Uterus (tissue), 4 donors: ENCODE measurements around the gene TRDMT1. TPM values are rescaled to one million over a fixed set of nuclear protein-coding genes. Genes with fewer than 3 reads are reported as not detected.

Source experiments
- DNase-seq, 2 donors: peaks; one replicate each; pipeline ENCODE4 v3.0.0-alpha.2; 2019 to 2020
- H3K27ac ChIP-seq, 2 donors: fragments of 200-600 bp; sonication (generic); 1 replicate in 1 of 2; 2 replicates in 1 of 2; pipeline ENCODE4 v1.5.1; 2016 to 2018
- H3K27me3 ChIP-seq, 2 donors: fragments of 200-600 bp; sonication (generic); one replicate each; pipeline ENCODE4 v1.5.1; 2018 to 2019; ENCODE audit warnings: control low read depth in 1 of 2
- H3K36me3 ChIP-seq, 2 donors: fragments of 200-600 bp; sonication (generic); one replicate each; pipeline ENCODE4 v1.5.1; 2019; ENCODE audit warnings: control low read depth in 1 of 2
- H3K4me1 ChIP-seq, 2 donors: fragments of 200-600 bp; sonication (generic); one replicate each; pipeline ENCODE4 v1.5.1; 2018 to 2019; ENCODE audit warnings: control low read depth in 1 of 2
- H3K4me3 ChIP-seq, 2 donors: fragments of 200-600 bp; sonication (generic); 1 replicate in 1 of 2; 2 replicates in 1 of 2; pipeline ENCODE4 v1.5.1; 2018 to 2019; ENCODE audit warnings: mild to moderate bottlenecking in 1 of 2
- H3K9me3 ChIP-seq, 2 donors: fragments of 200-600 bp; sonication (generic); one replicate each; pipeline ENCODE4 v1.5.1; 2019; ENCODE audit warnings: control low read depth in 1 of 2
- CTCF ChIP-seq, 4 experiments: fragments of 200-600 bp in 2 of 4; fragments of 450-650 bp in 2 of 4; sonication (generic) in 2 of 4; IDR thresholded peaks; one replicate each; pipeline ENCODE4 v1.5.1; 2016 to 2019; ENCODE audit warnings: antibody characterized with exemption in 4 of 4, mild to moderate bottlenecking in 2 of 4, moderate library complexity in 1 of 4
- POLR2A ChIP-seq, 2 donors: fragments of 450-650 bp; IDR thresholded peaks; one replicate each; pipeline ENCODE4 v1.6.1; 2016; ENCODE audit warnings: antibody characterized with exemption in 2 of 2, mild to moderate bottlenecking in 1 of 2, moderate library complexity in 1 of 2
- intact Hi-C: fragments of 100-400 bp; cut with DNase I; formaldehyde crosslinking; loops from one replicate; pipeline ENCODE4 v1.15.1; 2023; ENCODE audit warnings: low total_unique reads
- small RNA-seq: library from RNA; depleted of rRNA; stranded (forward); fragments of <200 nt; gene quantifications from one replicate; pipeline ENCODE3, GENCODE V24; 2016
- total RNA-seq, 4 donors: library from RNA; depleted of rRNA in 3 of 4; stranded (reverse); fragments of >200 nt in 3 of 4; gene quantifications; one replicate each; pipeline versions ENCODE4 v1.1.0 to v1.2.4, GENCODE V29; 2014 to 2023
- donor health status: DM: yes; HTN: yes; CAD: no.

TRDMT1 gene
- total RNA-seq, 4 donors from 2014 or later: 2.6 to 25.4 (median 14.8) TPM

GRCh38 chr10:17106991-17107390 is 94.5 kb downstream of the TRDMT1 start:
- H3K4me3 ChIP-seq: no peak overlapping the region
- H3K9me3 ChIP-seq: no peaks in the 10 kb centered on the region
- DNase-seq: no peak
- intact Hi-C loops: no loop called here
- H3K27ac ChIP-seq: no peak overlapping the region
- TF ChIP-seq POLR2A (IDR thresholded peaks at IDR 0.05) (no peak), CTCF (IDR thresholded peaks at IDR 0.05) (no peak)
- H3K4me1 ChIP-seq: no peaks in the 10 kb centered on the region
- H3K36me3 ChIP-seq: no peaks in the 10 kb centered on the region
- H3K27me3 ChIP-seq: no peaks in the 10 kb centered on the region

GRCh38 chr10:17101910-17102266 is 99.6 kb downstream of the TRDMT1 start:
- no peaks in the 10 kb centered on the region for H3K9me3 ChIP-seq
- no peaks in the 10 kb centered on the region for H3K4me1 ChIP-seq
- no peaks in the 10 kb centered on the region for H3K27me3 ChIP-seq
- H3K4me3 ChIP-seq: no peak overlapping the region
- DNase-seq: no peak
- intact Hi-C loops: no loop called here
- TF ChIP-seq CTCF (IDR thresholded peaks at IDR 0.05) (no peak), POLR2A (IDR thresholded peaks at IDR 0.05) (no peak)
- no peaks in the 10 kb centered on the region for H3K36me3 ChIP-seq
- peak overlapping the region in 1 of 2 donors; percentile 18 for H3K27ac ChIP-seq

DNA sequence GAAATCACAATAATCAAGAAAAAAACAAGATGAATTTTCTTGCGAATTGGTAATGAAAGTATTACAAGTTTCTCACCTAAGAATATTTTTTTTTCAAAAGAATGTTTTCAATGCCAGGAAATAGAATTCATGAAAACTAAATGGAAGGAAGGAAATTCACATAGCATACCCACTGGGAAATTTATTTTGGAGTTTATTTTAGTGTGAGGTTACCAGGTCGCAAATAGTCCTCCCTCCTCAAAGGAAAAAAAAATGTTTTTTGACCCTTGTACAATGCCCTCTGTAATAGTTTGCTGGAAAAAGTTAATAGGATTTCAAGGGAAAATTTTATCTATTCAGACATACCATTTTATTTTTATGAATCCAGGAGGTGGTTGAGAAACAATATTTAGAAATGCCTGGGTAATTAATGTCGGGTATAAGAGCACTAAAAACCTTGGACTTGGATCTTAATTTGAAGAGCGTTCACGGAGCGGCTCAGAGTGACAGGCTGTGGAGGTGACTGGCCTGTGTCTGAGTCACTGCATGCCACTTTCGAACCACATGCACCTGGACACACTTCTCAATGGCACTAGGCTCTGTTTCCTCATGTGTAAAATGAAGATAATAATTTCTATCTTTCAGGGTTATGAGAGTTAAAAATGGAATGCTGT is 100.1 kb downstream of the TRDMT1 start:
- DNase-seq: no peak
- Histone ChIP-seq H3K9me3 (no peaks in the 10 kb centered on the region), H3K27ac (peak overlapping the region in 1 of 2 donors; percentile 18), H3K4me3 (no peak overlapping the region), H3K27me3 (no peaks in the 10 kb centered on the region), H3K4me1 (no peaks in the 10 kb centered on the region), H3K36me3 (no peaks in the 10 kb centered on the region)
- intact Hi-C loops: no loop called here
- TF ChIP-seq CTCF (IDR thresholded peaks at IDR 0.05) (no peak), POLR2A (IDR thresholded peaks at IDR 0.05) (no peak)

- H3K9me3 ChIP-seq: no peaks in the 10 kb centered on the region
- intact Hi-C loops: no loop called here
- TF ChIP-seq CTCF (IDR thresholded peaks at IDR 0.05) (no peak), POLR2A (IDR thresholded peaks at IDR 0.05) (no peak)
- H3K36me3 ChIP-seq: no peaks in the 10 kb centered on the region
- H3K4me1 ChIP-seq: no peaks in the 10 kb centered on the region
- no peak for DNase-seq
- no peak overlapping the region for H3K4me3 ChIP-seq
- no peaks in the 10 kb centered on the region for H3K27me3 ChIP-seq
- H3K27ac ChIP-seq: peak overlapping the region in 1 of 2 donors; percentile 18
Measured at GRCh38 chr10:17100586-17100985, 100.9 kb downstream of the TRDMT1 start.

DNA sequence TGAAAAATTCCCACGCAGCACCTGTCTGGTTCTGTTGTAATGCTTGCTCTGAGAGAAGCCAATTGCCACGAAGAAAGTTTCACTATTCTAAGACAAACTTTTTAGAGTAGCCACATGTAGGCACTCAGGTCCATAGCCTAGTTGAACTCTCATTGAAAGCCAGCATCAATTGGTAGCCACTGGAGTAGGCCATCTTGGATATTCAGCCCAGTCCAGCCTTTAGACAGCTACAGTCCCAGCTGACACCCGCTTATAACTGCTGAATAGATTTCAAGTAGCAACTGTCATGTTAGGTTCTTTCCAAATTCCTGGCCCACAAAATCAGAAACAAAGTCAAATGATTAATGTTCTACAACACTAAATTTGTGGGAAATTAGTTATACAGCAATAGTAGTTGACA is 103.5 kb downstream of the TRDMT1 start:
- Histone ChIP-seq H3K27me3 (no peaks in the 10 kb centered on the region), H3K9me3 (no peaks in the 10 kb centered on the region), H3K27ac (no peak overlapping the region), H3K4me3 (no peak overlapping the region), H3K4me1 (no peaks in the 10 kb centered on the region), H3K36me3 (no peaks in the 10 kb centered on the region)
- intact Hi-C loops: no loop called here
- TF ChIP-seq POLR2A (IDR thresholded peaks at IDR 0.05): no peak
- no peak for TF ChIP-seq CTCF (IDR thresholded peaks at IDR 0.05)
- DNase-seq: no peak

Small RNA genes within 50 kb of the gene (small RNA-seq; reads per million reads assigned to genes)
- not detected for gene AC067747.1

Other genes starting within 250 kb of the TRDMT1 start
- 1 to 10 TPM; 3.5 to 9.5 (median 5.1) TPM for gene CUBN, start 71.9 kb downstream of the TRDMT1 start, total RNA-seq
- gene VIM, start 26.6 kb upstream of the TRDMT1 start, total RNA-seq: 1,000 to 10,000 TPM; 1,892 to 2,495 (median 2,052) TPM